SU-DHL-6 (cell line): ENCODE measurements around the gene RPS13.
"Not testable (repeated sequence)": the region's sequence is repeated elsewhere in the genome, so short reads cannot be mapped to it uniquely, and the experiment has no call there.

Experiments used
- H2AFZ ChIP-seq: fragments of 200-600 bp; sonication (generic); 2 replicates; pipeline ENCODE4 v1.6.1; 2014; ENCODE audit warnings: low read depth, mild to moderate bottlenecking, moderate library complexity, mixed read lengths, antibody characterized with exemption, low read length; ENCODE audit not compliant: severe bottlenecking
- H3F3A ChIP-seq: fragments of 200-600 bp; shearing (Covaris generic); 2 replicates; pipeline ENCODE4 v1.6.0; 2016; ENCODE audit warnings: antibody characterized with exemption, mild to moderate bottlenecking; ENCODE audit not compliant: insufficient read depth
- H3K27ac ChIP-seq: fragments of 200-600 bp; sonication (generic); 2 replicates; pipeline ENCODE4 v1.5.1; 2016; ENCODE audit warnings: low read depth, mild to moderate bottlenecking, low read length, moderate library complexity, mixed read lengths
- H3K27me3 ChIP-seq: fragments of 200-600 bp; sonication (generic), shearing (Covaris generic); 2 replicates; pipeline ENCODE4 v1.6.0; 2014; ENCODE audit warnings: mild to moderate bottlenecking, low read length
- H3K36me3 ChIP-seq: fragments of 200-600 bp; sonication (generic); 2 replicates; pipeline ENCODE4 v1.6.1; 2014; ENCODE audit warnings: mild to moderate bottlenecking, low read length, mixed read lengths
- H3K4me2 ChIP-seq: fragments of 300-600, 200-600 bp; shearing (Covaris generic), sonication (generic); 2 replicates; pipeline ENCODE4 v1.6.0; 2014; ENCODE audit warnings: low read length, low read depth, mild to moderate bottlenecking; ENCODE audit not compliant: poor library complexity, severe bottlenecking
- H3K4me3 ChIP-seq: fragments of 200-600 bp; sonication (generic); 2 replicates; pipeline ENCODE4 v1.5.1; 2014; ENCODE audit warnings: antibody characterized with exemption, low read length, mild to moderate bottlenecking, mixed read lengths; ENCODE audit not compliant: insufficient read depth, poor library complexity, severe bottlenecking
- H3K79me2 ChIP-seq: fragments of 200-600 bp; sonication (generic); 2 replicates; pipeline ENCODE4 v1.6.1; 2014; ENCODE audit warnings: mild to moderate bottlenecking, low read length, moderate library complexity; ENCODE audit not compliant: insufficient read depth
- H3K9ac ChIP-seq: fragments of 200-600 bp; sonication (generic); 2 replicates; pipeline ENCODE4 v1.7.0; 2014; ENCODE audit warnings: mild to moderate bottlenecking, low read length
- H3K9me2 ChIP-seq: fragments of 200-600 bp; sonication (generic); replicated peaks from 2 replicates; pipeline ENCODE4 v1.6.1; 2014; ENCODE audit warnings: low read length; ENCODE audit not compliant: insufficient read depth
- H3K9me3 ChIP-seq: fragments of 200-600 bp; sonication (generic); 2 replicates; pipeline ENCODE4 v1.6.1; 2014; ENCODE audit warnings: low read length, mixed read lengths; ENCODE audit not compliant: insufficient read depth
- H4K20me1 ChIP-seq: fragments of 200-600 bp; sonication (generic); 2 replicates; pipeline ENCODE4 v1.6.1; 2014; ENCODE audit warnings: low read depth, mild to moderate bottlenecking, antibody characterized with exemption, low read length, moderate library complexity, mixed read lengths
- EZH2phosphoT487 ChIP-seq: fragments of 200-600 bp; sonication (generic), shearing (Covaris generic); conservative IDR thresholded peaks from 2 replicates; pipeline ENCODE4 v1.6.1; 2018; ENCODE audit warnings: mild to moderate bottlenecking, antibody characterized with exemption, low read length, moderate library complexity, mixed read lengths
- TF ChIP-seq, protein P1 (sequence below): fragments of 200-600 bp; sonication (generic); IDR thresholded peaks from one replicate; pipeline ENCODE4 v1.5.1; 2017; ENCODE audit warnings: antibody characterized with exemption, mild to moderate bottlenecking, low read length, moderate library complexity; ENCODE audit not compliant: insufficient read depth, poor library complexity, severe bottlenecking

RPS13 gene

DNA sequence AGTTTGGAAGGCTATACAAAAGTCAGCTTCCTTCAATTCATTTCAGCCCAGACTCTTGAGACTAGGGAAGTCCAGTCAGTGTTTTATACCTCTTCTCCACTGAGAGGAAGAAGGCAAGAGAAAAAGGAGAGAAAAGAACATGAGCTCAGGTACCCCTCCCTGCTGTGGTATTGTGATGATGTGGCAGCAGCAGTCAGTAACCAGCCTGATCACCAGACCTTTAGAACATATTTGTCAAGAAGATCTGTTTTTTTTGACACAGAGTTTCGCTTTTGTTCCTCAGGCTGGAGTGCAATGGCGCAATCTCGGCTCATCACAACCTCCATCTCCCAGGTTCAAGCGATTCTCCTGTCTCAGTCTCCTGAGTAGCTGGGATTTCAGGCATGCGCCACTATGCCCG is 21.2 kb upstream of the RPS13 start:
- no peaks in the 10 kb centered on the region for H3F3A ChIP-seq
- H3K4me3 ChIP-seq, result no peak overlapping the region
- H3K4me2 ChIP-seq, result no peak overlapping the region
- H3K27me3 ChIP-seq, result no peaks in the 10 kb centered on the region
- H4K20me1 ChIP-seq, result no peaks in the 10 kb centered on the region
- H3K79me2 ChIP-seq, result no peaks in the 10 kb centered on the region
- H3K36me3 ChIP-seq, result peaks cover 46% of the 10 kb centered on the region; the same call in 1 of the 2 replicates
- no peaks in the 10 kb centered on the region for H3K9me2 ChIP-seq
- no peaks in the 10 kb centered on the region for H3K9me3 ChIP-seq
- TF ChIP-seq, protein P1, sequence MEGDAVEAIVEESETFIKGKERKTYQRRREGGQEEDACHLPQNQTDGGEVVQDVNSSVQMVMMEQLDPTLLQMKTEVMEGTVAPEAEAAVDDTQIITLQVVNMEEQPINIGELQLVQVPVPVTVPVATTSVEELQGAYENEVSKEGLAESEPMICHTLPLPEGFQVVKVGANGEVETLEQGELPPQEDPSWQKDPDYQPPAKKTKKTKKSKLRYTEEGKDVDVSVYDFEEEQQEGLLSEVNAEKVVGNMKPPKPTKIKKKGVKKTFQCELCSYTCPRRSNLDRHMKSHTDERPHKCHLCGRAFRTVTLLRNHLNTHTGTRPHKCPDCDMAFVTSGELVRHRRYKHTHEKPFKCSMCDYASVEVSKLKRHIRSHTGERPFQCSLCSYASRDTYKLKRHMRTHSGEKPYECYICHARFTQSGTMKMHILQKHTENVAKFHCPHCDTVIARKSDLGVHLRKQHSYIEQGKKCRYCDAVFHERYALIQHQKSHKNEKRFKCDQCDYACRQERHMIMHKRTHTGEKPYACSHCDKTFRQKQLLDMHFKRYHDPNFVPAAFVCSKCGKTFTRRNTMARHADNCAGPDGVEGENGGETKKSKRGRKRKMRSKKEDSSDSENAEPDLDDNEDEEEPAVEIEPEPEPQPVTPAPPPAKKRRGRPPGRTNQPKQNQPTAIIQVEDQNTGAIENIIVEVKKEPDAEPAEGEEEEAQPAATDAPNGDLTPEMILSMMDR, result no peak
- TF ChIP-seq EZH2phosphoT487, result no peak
- no peak overlapping the region for H3K9ac ChIP-seq
- H2AFZ ChIP-seq, result no peak overlapping the region
- no peak overlapping the region for H3K27ac ChIP-seq

DNA sequence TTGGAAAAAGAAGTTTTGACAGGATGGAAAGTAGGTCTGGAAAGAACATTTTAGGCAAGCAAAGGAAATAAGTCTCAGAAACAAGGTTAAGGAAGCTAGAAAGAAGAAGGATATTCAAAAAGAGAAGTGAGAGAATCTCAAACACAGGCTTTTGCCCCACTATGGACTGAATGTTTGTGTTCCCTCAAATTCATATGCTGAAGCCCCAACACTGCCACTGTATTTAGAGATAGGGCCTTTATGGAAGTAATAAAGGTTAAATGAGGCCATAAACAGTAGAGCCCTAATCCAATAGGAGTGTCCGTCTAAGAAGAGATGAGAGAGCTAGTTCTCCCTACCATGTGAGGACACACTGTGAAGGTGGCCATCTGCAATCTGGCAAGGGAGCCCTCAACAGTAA is 20.6 kb upstream of the RPS13 start:
- H2AFZ ChIP-seq, result no peak overlapping the region
- H3F3A ChIP-seq, result no peaks in the 10 kb centered on the region
- no peak overlapping the region for H3K27ac ChIP-seq
- no peak overlapping the region for H3K9ac ChIP-seq
- no peak overlapping the region for H3K4me3 ChIP-seq
- H3K9me3 ChIP-seq, result no peaks in the 10 kb centered on the region
- no peaks in the 10 kb centered on the region for H3K27me3 ChIP-seq
- peaks cover 41% of the 10 kb centered on the region; the same call in 1 of the 2 replicates for H3K36me3 ChIP-seq
- H4K20me1 ChIP-seq, result no peaks in the 10 kb centered on the region
- no peak overlapping the region for H3K4me2 ChIP-seq
- no peaks in the 10 kb centered on the region for H3K79me2 ChIP-seq
- no peaks in the 10 kb centered on the region for H3K9me2 ChIP-seq
- no peak for TF ChIP-seq EZH2phosphoT487
- TF ChIP-seq, protein P1, result no peak

DNA sequence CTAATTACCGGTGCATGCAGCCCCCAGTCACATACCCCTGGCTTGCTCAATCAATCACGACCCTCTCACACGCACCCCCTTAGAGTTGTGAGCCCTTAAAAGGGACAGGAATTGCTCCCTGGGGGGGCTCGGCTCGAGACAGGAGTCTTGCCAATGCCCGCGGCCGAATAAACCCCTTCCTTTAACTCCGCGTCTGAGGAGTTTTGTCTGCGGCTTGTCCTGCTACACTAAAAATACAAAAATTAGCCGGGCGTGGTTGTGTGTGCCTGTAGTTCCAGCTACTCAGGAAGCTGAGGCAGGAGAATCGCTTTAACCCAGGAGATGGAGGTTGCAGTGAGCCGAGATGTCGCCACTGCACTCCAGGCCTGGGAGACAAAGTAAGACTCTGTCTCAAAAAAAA is 8.5 kb upstream of the RPS13 start:
- H3K27me3 ChIP-seq, H3K9ac ChIP-seq, H4K20me1 ChIP-seq, H3K79me2 ChIP-seq, H3K4me3 ChIP-seq, H2AFZ ChIP-seq, H3K9me2 ChIP-seq, H3K27ac ChIP-seq, H3K4me2 ChIP-seq, H3K9me3 ChIP-seq: not testable (repeated sequence)
- H3K36me3 ChIP-seq, result peaks cover 20% of the 10 kb centered on the region
- peaks cover 20% of the 10 kb centered on the region; the same call in 1 of the 2 replicates for H3F3A ChIP-seq

DNA sequence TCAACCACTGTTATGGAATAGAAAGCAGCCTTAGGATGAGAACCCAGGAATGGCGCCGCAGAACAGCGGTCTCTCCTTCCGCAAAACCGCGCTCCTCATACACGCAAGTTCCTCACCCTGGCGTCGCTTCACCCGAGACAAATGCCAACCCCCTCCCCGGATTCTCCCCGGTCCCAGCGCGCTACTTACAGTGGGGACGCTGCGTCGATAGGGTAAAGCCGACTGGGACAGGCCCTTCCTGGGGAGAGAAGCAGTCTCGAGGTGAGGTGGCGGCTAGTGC is 287 bp downstream of the RPS13 start:
- no peaks in the 10 kb centered on the region for H3K27me3 ChIP-seq
- peak overlapping the region; percentile 54 for H3K27ac ChIP-seq
- peaks cover 10% of the 10 kb centered on the region for H4K20me1 ChIP-seq
- H3K4me3 ChIP-seq, result peak overlapping the region; percentile 94
- peaks cover 46% of the 10 kb centered on the region for H3F3A ChIP-seq
- H2AFZ ChIP-seq, result no peak overlapping the region
- H3K4me2 ChIP-seq, result peak overlapping the region; percentile 74
- H3K36me3 ChIP-seq, result peaks cover 31% of the 10 kb centered on the region
- H3K79me2 ChIP-seq, result peaks cover 44% of the 10 kb centered on the region
- TF ChIP-seq, protein P1, result no peak
- TF ChIP-seq EZH2phosphoT487, result no peak
- H3K9ac ChIP-seq, result peak overlapping the region; percentile 83
- no peaks in the 10 kb centered on the region for H3K9me2 ChIP-seq
- no peaks in the 10 kb centered on the region for H3K9me3 ChIP-seq
